Mesenchymal stem cell (in vitro differentiated cells and primary cell): Measurements from ENCODE around the gene ITGA5.

Source experiments
- DNase-seq: peaks from one replicate; pipeline ENCODE4 v3.0.0-alpha.2; 2013
- H2AFZ ChIP-seq: one replicate; pipeline ENCODE4 v1.6.1; 2013; ENCODE audit warnings: low read depth, mild to moderate bottlenecking, control low read depth, inconsistent platforms, low read length, moderate library complexity
- H2AK5ac ChIP-seq: 2 replicates; pipeline ENCODE4 v1.6.1; 2013; ENCODE audit warnings: low read length, moderate library complexity, mild to moderate bottlenecking, inconsistent platforms; ENCODE audit not compliant: severe bottlenecking
- H2BK120ac ChIP-seq: one replicate; pipeline ENCODE4 v1.6.1; 2013; ENCODE audit warnings: low read depth, mild to moderate bottlenecking, inconsistent platforms, low read length, moderate library complexity
- H2BK12ac ChIP-seq, 2 experiments: one replicate each; pipeline ENCODE4 v1.6.1; 2013; ENCODE audit warnings: inconsistent platforms in 2 of 2, low read length in 2 of 2, mild to moderate bottlenecking in 2 of 2, moderate library complexity in 2 of 2, control low read depth in 1 of 2
- H2BK15ac ChIP-seq: one replicate; pipeline ENCODE4 v1.6.1; 2013; ENCODE audit warnings: mild to moderate bottlenecking, low read depth, inconsistent platforms; ENCODE audit not compliant: poor library complexity, severe bottlenecking
- H2BK5ac ChIP-seq: 2 replicates; pipeline ENCODE4 v1.6.1; 2013; ENCODE audit warnings: low read depth, mild to moderate bottlenecking, low read length, control low read depth, inconsistent platforms; ENCODE audit not compliant: poor library complexity, severe bottlenecking
- H3K14ac ChIP-seq, 2 experiments: one replicate each; pipeline ENCODE4 v1.6.1; 2013; ENCODE audit warnings: inconsistent platforms in 2 of 2, low read length in 2 of 2, control low read depth in 1 of 2, mild to moderate bottlenecking in 1 of 2, moderate library complexity in 1 of 2
- H3K18ac ChIP-seq, 2 experiments: one replicate each; pipeline ENCODE4 v1.6.1; 2013; ENCODE audit warnings: inconsistent platforms in 2 of 2, low read length in 2 of 2, control low read depth in 1 of 2, low read depth in 1 of 2, mild to moderate bottlenecking in 1 of 2
- H3K23ac ChIP-seq, 2 experiments: one replicate each; pipeline ENCODE4 v1.6.1; 2013; ENCODE audit warnings: inconsistent platforms in 2 of 2, low read length in 2 of 2, mild to moderate bottlenecking in 2 of 2, moderate library complexity in 2 of 2, control low read depth in 1 of 2
- H3K27ac ChIP-seq: 2 replicates; pipeline ENCODE4 v1.5.1; 2013; ENCODE audit warnings: mild to moderate bottlenecking, moderate library complexity, low read length, control low read depth, inconsistent platforms; ENCODE audit not compliant: poor library complexity, severe bottlenecking
- H3K27me3 ChIP-seq, 2 experiments: 2 replicates each; pipeline versions ENCODE4 v1.6.1 to v1.7.0; 2013; ENCODE audit warnings: low read length in 2 of 2, mild to moderate bottlenecking in 2 of 2, moderate library complexity in 2 of 2, control low read depth in 1 of 2, inconsistent platforms in 1 of 2; ENCODE audit not compliant: control insufficient read depth in 1 of 2, insufficient read depth in 1 of 2
- H3K36me3 ChIP-seq, 2 experiments: 2 replicates each; pipeline versions ENCODE4 v1.6.1 to v1.7.0; 2013; ENCODE audit warnings: low read length in 2 of 2, control low read depth in 1 of 2, inconsistent platforms in 1 of 2, low read depth in 1 of 2, mild to moderate bottlenecking in 1 of 2; ENCODE audit not compliant: insufficient read depth in 2 of 2, control insufficient read depth in 1 of 2
- H3K4ac ChIP-seq, 2 experiments: one replicate each; pipeline ENCODE4 v1.6.1; 2013; ENCODE audit warnings: inconsistent platforms in 2 of 2, low read length in 2 of 2, mild to moderate bottlenecking in 2 of 2, moderate library complexity in 2 of 2, control low read depth in 1 of 2, low read depth in 1 of 2
- H3K4me1 ChIP-seq: 2 replicates; pipeline ENCODE4 v1.6.1; 2013; ENCODE audit warnings: low read depth, low read length, control low read depth; ENCODE audit not compliant: control insufficient read depth, insufficient read depth
- H3K4me2 ChIP-seq: 2 replicates; pipeline ENCODE4 v1.6.1; 2013; ENCODE audit warnings: low read length, mild to moderate bottlenecking, inconsistent platforms; ENCODE audit not compliant: poor library complexity, severe bottlenecking
- H3K4me3 ChIP-seq, 2 experiments: 2 replicates each; pipeline versions ENCODE4 v1.5.1 to v1.7.0; 2013; ENCODE audit warnings: low read length in 2 of 2, mild to moderate bottlenecking in 2 of 2, control low read depth in 1 of 2, low read depth in 1 of 2; ENCODE audit not compliant: insufficient read depth in 1 of 2
- H3K79me1 ChIP-seq: replicated peaks from 2 replicates; pipeline ENCODE4 v1.6.1; 2013; ENCODE audit warnings: mild to moderate bottlenecking, control low read depth, low read length, inconsistent platforms; ENCODE audit not compliant: poor library complexity, severe bottlenecking
- H3K9ac ChIP-seq: 2 replicates; pipeline ENCODE4 v1.7.0; 2013; ENCODE audit warnings: mild to moderate bottlenecking, low read length, moderate library complexity
- H3K9me3 ChIP-seq: 2 replicates; pipeline ENCODE4 v1.7.0; 2013; ENCODE audit warnings: mild to moderate bottlenecking, low read length; ENCODE audit not compliant: control insufficient read depth
- H4K8ac ChIP-seq: one replicate; pipeline ENCODE4 v1.6.1; 2013; ENCODE audit warnings: inconsistent platforms, mild to moderate bottlenecking, low read length, moderate library complexity
- H4K91ac ChIP-seq: one replicate; pipeline ENCODE4 v1.6.1; 2013; ENCODE audit warnings: mild to moderate bottlenecking, low read length, inconsistent platforms
- WGBS: methylation state at CpG from one replicate; pipeline ENCODE4 v1.1.7; 2013; ENCODE audit warnings: mixed read lengths; 5-methylcytosine and 5-hydroxymethylcytosine counted together

Gene ITGA5

GRCh38 chr12:54428050-54429013 is 9.3 kb upstream of the ITGA5 start:
- Histone ChIP-seq H3K4me3 (peak overlapping the region in 1 of 2 experiments; percentile 40), H3K23ac (peak overlapping the region in 1 of 2 experiments; percentile 27), H3K9me3 (no peaks in the 10 kb centered on the region), H3K27me3 (peaks cover 0 to 66% of the 10 kb centered on the region in 2 experiments), H4K8ac (peak overlapping the region; percentile 66), H3K18ac (peak overlapping the region; percentile 80 to 90), H3K9ac (peak overlapping the region; percentile 72), H3K4me1 (peaks cover 8% of the 10 kb centered on the region), H2BK15ac (no peak overlapping the region), H2AFZ (no peak overlapping the region), H3K4ac (peak overlapping the region in 1 of 2 experiments; percentile 85), H3K4me2 (no peak overlapping the region), H3K79me1 (no peaks in the 10 kb centered on the region), H2BK120ac (peak overlapping the region; percentile 38), H2BK5ac (no peak overlapping the region), H4K91ac (peak overlapping the region; percentile 89), H2AK5ac (no peak overlapping the region), H2BK12ac (peak overlapping the region; percentile 75 to 81), H3K14ac (peak overlapping the region in 1 of 2 experiments; percentile 66), H3K27ac (no peak overlapping the region), H3K36me3 (no peaks in the 10 kb centered on the region)
- DNase-seq: peak; percentile 60
- 59% methylated on average over 10 of the region's 13 CpGs for WGBS

GRCh38 chr12:54427106-54427505 is 8.0 kb upstream of the ITGA5 start:
- Histone ChIP-seq H3K27ac (no peak overlapping the region), H2BK5ac (no peak overlapping the region), H2AFZ (no peak overlapping the region), H3K9ac (no peak overlapping the region), H3K4me1 (peaks cover 5% of the 10 kb centered on the region), H3K4me2 (no peak overlapping the region), H4K8ac (no peak overlapping the region), H3K27me3 (peaks cover 0 to 59% of the 10 kb centered on the region in 2 experiments), H3K14ac (peak overlapping the region in 1 of 2 experiments; percentile 80), H2BK120ac (peak overlapping the region; percentile 42), H3K18ac (peak overlapping the region in 1 of 2 experiments; percentile 21), H3K9me3 (no peaks in the 10 kb centered on the region), H2BK15ac (no peak overlapping the region), H2AK5ac (no peak overlapping the region), H3K23ac (no peak overlapping the region), H3K4me3 (no peak overlapping the region), H3K79me1 (no peaks in the 10 kb centered on the region), H2BK12ac (peak overlapping the region in 1 of 2 experiments; percentile 6), H3K4ac (no peak overlapping the region), H3K36me3 (no peaks in the 10 kb centered on the region), H4K91ac (no peak overlapping the region)
- no peak for DNase-seq
- 78% methylated on average over 4 of the region's 4 CpGs for WGBS

GRCh38 chr12:54426690-54427089 is 7.6 kb upstream of the ITGA5 start:
- Histone ChIP-seq H2BK12ac (no peak overlapping the region), H3K18ac (no peak overlapping the region), H2BK120ac (no peak overlapping the region), H3K9ac (no peak overlapping the region), H3K9me3 (no peaks in the 10 kb centered on the region), H3K4me2 (no peak overlapping the region), H2BK15ac (peak overlapping the region; percentile 63), H2AFZ (no peak overlapping the region), H3K23ac (no peak overlapping the region), H3K36me3 (no peaks in the 10 kb centered on the region), H3K27me3 (peaks cover 0 to 54% of the 10 kb centered on the region in 2 experiments), H3K4ac (no peak overlapping the region), H3K27ac (no peak overlapping the region), H4K91ac (no peak overlapping the region), H2BK5ac (no peak overlapping the region), H3K4me1 (peaks cover 3% of the 10 kb centered on the region), H4K8ac (no peak overlapping the region), H3K14ac (no peak overlapping the region), H3K79me1 (no peaks in the 10 kb centered on the region), H3K4me3 (no peak overlapping the region), H2AK5ac (no peak overlapping the region)
- WGBS: 100% methylated on average over 1 of the region's 3 CpGs
- no peak for DNase-seq

- H3K18ac ChIP-seq: no peak overlapping the region
- no peaks in the 10 kb centered on the region for H3K79me1 ChIP-seq
- no peak overlapping the region for H3K27ac ChIP-seq
- no peaks in the 10 kb centered on the region for H3K36me3 ChIP-seq
- DNase-seq: no peak
- no peak overlapping the region for H2BK5ac ChIP-seq
- peak overlapping the region; percentile 50 for H4K91ac ChIP-seq
- WGBS: 0% methylated on average over 1 of the region's 2 CpGs
- no peak overlapping the region for H2AFZ ChIP-seq
- no peak overlapping the region for H3K4me2 ChIP-seq
- no peaks in the 10 kb centered on the region for H3K9me3 ChIP-seq
- H2BK120ac ChIP-seq: peak overlapping the region; percentile 5
- peak overlapping the region in 1 of 2 experiments; percentile 64 for H3K4ac ChIP-seq
- no peak overlapping the region for H2BK12ac ChIP-seq
- no peak overlapping the region for H4K8ac ChIP-seq
- H3K4me1 ChIP-seq: peaks cover 3% of the 10 kb centered on the region
- H3K14ac ChIP-seq: no peak overlapping the region
- H3K9ac ChIP-seq: no peak overlapping the region
- H3K27me3 ChIP-seq: peaks cover 0 to 52% of the 10 kb centered on the region in 2 experiments
- H2BK15ac ChIP-seq: peak overlapping the region; percentile 97
- H2AK5ac ChIP-seq: no peak overlapping the region
- H3K23ac ChIP-seq: no peak overlapping the region
- H3K4me3 ChIP-seq: no peak overlapping the region
Observed at GRCh38 chr12:54425702-54426101, 6.6 kb upstream of the ITGA5 start.
